Endometrial microvascular endothelial cells (primary cell): ENCODE results near the gene TMEM150C. TPM values are rescaled to one million over a fixed set of nuclear protein-coding genes. Genes with fewer than 3 reads are reported as not detected.

ENCODE experiments used
- in situ Hi-C: cut with HindIII; loops from 2 replicates; pipeline ENCODE4 v1.10.0; 2017; ENCODE audit warnings: low sequenced_read_pairs, low pct_unique_long_range_greater_than_20kb; ENCODE audit errors: inconsistent ontology term
- total RNA-seq: library from RNA; depleted of rRNA; stranded (reverse); fragments of >200 nt; gene quantifications from one replicate; pipeline ENCODE4 v1.2.3, GENCODE V29; 2015; ENCODE audit errors: inconsistent ontology term

TMEM150C gene
- total RNA-seq: 0.93 TPM

DNA sequence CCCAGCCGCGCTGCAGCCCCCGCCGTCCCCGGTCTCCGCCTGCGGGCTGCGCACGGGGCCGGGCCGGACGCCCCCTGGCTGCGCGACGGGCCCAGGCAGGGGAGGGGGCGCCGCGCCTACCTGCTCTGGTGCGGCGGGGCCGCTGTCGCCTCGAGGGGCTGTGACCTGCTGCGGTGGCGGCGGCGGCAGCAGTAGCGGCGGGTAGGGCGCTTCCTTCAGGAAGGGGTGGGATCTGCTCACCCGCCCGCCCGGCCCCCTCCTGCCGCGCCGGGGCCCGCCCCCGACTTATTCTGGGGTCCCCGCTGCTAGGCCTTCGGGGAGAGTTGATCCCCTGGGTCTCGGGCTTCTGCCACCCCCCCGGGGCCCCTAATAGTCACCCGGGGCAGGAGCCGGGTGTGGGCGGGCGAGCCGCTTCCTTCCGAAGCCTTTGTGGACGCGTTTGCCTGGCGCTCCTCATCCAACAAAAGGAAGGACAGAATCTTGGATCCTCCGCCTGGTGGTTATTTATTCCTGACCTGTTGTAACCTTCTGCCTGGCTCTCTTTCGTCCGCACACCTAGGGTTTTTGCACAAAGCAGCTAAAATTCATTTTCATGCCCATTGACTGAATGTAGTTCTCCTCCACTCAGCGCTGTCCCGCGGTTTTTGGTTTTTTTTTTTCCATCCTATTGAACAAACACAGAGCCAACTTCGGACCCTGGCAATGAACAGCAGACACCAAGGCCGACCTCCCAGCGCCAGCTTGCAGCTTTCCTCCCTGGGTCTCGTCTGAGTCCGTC is at the start of gene TMEM150C:
Gene TMEM150C, minus strand, starts transcription at position 203 of the 778 bp plus-strand sequence. CDS start 57,331 bp downstream, outside the sequence.
- in situ Hi-C loops: no loop called here

DNA sequence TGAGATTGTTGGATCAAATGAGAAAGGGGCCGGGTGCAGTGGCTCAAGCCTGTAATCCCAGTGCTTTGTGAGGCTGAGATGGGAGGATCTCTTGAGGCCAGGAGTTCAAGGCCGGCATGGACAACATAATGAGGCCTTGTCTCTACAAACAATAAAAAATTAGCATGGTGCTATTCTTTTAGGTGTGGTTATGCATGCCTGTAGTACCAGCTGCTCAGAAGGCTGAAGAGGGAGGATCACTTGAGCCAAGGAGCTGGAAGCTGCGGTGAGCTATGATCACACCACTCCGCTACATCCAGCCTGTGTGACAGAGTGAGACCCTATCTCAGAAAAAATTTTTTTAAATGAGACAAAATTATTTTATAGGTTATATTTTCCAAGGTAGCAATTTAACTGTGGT is 49.7 kb upstream of the TMEM150C start:
- in situ Hi-C loops: no loop called here

DNA sequence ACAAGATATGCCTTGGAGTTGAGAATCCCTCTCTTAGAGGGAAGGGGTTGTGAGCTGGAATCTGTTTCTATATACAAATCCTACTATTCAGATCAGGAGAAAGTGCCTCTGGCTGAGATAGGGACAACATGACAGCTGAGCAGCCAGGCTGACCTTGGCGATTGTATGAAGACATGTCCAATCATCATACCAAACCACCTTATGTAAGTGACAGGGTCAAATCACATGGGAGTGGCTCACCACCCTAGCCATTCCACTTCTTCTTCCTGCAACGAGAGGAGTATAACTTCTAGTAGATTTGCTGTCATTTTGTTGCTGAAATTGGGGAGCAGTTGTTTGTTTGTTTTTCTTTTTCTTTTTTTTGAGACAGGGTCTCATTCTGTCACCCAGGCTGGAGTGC is 48.3 kb upstream of the TMEM150C start:
- in situ Hi-C loops: no loop called here

DNA sequence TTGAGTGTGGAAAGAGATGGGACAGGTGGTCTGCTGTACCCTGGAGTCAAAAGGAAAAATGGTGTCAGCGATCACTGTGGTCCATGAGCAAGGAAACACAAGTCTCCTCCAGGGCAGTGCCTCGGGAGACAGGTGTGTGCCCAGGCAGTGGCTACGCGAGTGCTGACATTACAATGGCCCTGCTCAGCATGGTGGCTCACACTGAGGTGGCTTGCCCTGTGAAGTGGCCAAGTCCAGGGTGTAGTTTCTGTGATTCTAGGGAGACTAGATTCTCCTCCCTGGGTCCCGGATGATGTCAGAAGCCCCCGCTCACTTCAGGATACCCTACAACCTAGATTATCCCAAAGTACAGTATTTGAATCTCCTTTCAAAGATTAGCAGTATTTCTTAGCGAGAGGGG is 44.8 kb upstream of the TMEM150C start:
- in situ Hi-C loops: no loop called here

DNA sequence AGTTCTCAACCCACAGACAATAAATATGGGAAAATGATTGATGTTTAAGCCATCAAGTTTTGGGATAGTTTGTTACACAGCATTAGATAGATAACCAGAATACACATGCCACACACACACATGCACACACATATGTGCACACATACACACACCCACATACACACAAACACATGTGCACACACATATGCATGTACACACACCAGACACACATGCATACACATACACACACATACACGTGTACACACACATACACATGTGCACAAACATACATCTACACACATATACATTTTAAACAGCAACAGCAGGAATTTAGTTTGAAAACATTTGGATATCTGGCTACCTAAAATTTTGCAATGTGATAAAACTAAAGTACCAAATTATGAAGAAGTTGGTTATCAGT is 42.7 kb upstream of the TMEM150C start:
- in situ Hi-C loops: no loop called here

DNA sequence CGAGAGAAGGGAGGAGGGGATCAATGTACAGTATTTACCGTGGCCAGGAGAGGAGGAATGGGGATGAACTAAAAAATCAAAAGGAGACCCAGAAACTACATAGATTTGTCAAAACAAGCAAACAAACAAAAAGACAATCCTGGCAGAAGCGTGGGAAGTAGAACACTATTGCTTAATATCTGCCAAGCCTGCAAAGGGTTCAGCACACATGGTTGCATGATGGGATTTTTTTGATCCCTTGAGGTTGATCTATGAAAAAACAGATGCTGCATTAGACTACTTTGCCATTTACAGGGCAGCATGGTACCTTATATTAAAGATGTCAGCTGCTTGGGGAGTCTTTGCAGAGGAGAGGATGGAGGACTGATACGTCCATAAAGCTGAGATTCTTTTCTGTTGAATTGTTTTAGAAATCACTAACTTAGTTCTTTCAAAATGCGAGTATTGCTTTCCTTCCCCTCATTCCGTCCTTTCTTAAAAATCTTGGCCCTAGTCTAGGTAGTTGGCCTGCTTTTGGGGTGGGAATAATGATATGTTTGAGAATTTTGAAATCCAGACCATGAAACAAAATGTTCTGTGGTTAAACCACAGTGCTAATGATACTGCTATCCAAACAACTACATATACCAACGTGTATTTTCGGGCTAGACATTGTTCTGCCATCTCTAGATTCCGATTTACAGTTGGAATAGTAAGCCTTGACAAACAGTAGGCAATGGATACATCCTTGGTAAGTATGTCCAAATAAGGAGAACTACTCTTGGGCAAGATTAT is 39.6 kb upstream of the TMEM150C start:
- in situ Hi-C loops: no loop called here

DNA sequence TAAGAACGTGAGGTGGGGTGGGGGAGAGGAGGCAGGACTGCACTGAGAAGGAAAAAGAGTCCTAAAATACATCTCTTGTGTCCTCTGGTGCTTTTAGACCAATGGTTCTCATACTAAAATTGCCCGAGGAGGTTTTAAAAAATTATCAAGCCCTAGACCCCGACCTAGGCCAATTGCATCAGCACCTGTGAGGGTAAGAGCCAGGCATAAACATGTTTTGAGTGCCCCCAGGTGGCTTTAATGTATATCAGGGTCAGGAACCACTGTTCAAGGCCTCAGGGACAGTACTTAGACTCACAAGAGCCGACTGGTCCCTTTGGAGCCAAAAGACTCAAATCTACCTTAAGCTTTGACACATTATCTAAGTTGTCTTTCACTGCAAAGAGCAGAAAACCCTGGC is 37.5 kb upstream of the TMEM150C start:
- in situ Hi-C loops: no loop called here

DNA sequence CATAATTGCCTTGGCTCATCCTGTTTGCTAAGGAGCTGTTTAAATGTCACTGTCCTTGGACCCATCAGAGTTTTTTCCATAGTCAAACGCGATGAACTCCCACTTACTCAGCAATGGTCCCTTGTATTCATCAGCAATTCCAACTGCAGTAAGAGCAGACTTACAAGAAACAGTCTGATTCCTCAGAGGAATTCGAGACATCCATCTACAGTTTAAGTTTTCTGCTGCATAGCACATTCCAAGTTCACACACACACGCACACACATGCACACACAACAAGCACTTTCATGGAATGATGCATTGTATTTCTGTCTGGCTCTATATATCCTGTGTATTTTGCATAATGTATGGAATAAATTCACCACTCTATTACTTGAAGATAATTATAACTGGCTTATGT is 32.7 kb upstream of the TMEM150C start:
- in situ Hi-C loops: no loop called here

DNA sequence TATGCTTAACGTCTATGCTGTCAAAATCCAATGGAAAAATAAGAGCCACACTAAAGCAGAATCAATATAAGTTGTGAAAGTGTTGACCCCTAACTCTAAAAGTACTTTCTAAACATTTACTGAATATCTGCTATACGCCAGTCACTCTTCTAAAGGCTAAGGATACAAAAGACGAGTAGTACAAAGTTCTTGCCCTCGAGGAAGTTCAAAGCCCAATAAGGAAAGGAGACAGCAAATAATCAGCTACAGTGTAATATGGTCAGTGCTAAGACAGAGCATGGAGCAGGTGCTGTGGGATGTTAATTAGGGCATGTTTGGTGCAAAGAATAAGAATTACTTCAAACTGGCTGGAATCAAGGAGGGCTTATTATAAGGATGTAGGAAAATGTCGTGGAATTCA is 31.6 kb upstream of the TMEM150C start:
- in situ Hi-C loops: no loop called here

DNA sequence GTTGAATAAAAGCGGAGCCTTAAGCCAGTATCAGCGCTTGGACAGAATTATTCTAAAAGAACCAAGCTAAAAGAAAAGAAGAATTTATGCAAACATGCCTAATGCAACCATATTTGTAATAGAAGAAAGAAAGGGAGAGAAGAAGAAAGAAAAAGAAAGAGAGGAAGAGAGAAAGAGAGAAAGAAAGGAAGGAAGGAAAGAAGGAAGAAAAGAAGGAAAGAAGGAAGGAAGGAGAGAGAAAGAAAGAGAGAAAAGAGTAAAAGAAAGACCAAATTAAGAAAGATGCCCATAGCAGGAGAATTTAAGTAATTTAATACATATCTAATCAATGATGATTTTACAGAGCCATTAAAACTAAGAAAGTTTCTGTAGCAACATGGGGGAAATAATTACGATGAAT is 30.9 kb upstream of the TMEM150C start:
- in situ Hi-C loops: no loop called here

DNA sequence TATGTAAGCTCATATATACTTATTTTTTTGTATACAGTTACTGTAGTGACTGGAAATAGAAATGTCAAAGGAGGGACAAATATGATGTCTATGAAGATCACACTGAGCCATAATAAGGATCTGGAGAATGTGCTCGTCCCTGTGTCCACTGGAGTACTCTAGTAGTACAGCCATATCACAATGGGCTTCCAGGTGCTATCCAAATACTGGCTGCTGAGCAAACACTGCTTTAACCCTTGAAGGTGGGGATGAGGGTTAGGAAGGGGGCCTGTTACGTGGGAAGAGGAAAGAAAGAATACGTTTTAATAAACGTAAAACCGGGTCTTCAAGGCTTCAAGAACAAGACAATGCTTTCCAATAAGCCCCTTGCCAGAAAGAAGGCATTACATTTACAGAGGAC is 29.8 kb upstream of the TMEM150C start:
- in situ Hi-C loops: no loop called here

DNA sequence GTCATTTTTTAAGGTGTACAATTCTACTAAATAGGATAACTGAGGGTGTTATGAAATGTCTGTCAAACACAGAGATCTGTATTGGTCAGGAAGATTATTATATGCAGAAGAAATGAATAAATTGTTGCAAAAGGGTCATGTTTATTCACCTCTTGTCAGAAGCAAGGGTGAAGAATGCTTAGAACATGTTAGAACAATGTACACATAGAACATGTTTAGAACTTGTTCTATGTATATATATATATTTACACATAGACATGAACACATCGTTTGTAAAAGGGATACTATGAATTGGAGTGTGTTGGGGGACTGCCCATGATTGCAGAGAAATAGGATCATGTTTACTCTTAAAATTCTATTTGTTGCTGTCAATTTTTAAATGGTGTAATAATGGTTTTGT is 28.0 kb upstream of the TMEM150C start:
- in situ Hi-C loops: no loop called here

DNA sequence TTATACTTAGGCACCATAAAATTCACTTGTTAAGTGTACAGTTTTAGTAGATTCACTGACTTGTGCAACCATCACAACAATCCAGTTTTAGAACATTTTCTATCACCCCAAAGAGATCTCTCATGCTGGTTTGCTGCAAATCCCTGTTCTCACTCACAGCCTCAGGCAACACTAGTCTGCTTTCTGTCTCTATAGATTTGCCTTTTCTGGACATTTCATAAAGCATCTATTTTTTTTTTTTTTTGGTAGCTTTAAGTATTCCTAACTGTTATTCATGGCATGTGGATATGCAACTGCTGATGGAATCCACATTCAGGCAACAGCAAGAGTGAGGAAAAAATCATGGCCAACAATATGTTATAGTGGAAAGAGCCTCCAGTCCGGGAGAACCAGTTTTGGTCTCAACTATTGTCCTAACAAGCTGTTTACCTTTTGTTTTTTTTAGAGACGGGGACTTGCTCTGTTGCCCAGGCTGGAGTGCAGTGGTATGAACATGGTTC is 27.0 kb upstream of the TMEM150C start:
- in situ Hi-C loops: no loop called here

DNA sequence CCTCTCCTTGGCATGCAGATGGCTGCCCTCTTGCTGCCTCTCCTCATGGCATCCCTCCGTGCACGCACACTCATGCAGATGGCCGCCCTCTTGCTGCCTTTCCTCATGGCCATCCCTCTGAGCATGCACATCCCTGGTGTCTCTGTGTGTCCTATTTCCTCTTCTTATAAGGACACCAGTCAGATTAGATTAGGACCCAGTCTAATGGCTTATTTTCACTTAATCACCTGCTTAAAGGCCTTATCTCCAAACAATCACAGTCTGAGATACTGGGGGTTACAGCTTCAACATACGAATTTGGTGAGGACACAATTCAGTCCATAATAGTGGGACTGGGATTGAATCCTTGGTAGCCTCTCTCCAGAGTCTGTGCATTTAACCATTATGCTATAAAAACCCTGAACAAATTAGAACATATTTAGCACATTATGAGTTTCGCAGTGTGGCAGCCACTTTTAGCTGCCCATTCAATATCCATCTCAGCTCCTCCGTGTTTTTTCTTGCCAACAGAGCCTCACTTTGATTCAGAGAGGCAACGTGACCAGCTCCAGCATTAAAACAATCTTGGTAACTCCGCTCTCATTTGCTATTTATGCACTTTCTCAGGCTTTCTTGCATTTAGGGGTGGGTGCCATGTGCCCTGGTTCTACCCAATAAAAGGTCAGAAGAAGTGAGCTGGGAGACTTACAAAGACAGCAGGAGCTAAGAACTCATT is 26.2 kb upstream of the TMEM150C start:
- in situ Hi-C loops: no loop called here

DNA sequence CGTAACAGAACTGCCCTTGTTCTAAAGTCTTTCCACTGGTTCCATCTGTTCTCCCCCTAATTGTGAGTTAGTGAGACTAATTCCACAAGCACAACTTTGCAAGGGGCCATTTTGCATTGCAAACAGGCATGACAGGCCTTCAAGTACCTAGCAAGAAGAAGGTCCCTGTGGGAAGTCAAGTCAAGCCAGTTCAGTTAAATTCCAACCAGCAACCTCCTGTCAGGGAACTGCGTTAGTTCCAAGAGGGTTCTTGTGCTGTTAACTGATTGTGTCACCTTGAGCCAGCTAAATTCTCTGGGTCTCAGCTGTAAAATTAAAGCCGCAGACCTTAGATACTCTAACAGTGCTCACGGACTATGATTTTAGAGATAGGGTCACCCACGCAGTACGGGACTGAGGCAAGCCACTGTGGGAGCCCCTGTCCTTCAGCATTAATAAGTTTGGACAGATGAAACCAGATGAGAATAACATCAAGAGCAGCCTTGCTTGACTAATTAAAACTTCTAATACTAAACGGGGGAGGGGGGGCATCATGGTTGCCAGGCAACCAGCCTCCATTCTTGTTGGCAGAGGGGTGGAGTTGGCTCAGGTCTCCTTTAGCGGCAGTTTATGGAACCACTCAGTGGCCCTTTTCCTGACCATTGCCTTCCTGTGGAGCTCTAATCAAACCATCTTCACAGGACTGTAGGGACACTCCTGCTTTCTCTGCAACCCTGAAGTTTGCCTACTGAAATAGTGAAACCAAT is 24.1 kb upstream of the TMEM150C start:
- in situ Hi-C loops: no loop called here

DNA sequence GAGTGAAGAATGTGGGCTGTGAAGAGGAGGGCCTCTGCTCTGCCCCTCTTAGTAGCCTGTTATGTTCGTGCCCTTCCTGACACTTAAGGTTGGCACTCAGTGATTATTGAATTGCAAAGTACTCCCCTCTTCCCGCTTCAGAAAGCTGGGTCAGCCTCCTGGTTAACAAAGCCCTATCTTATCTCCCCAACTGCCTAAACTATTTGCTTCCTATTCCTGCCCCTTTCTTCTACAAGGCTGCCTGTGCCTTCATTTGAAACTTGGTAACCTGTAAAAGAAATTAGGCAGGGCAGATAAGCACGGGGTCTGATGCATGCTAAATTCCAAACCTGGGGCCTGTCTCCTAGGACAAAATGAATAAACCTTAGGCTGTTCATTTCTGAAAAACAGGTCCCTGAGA is 23.1 kb upstream of the TMEM150C start:
- in situ Hi-C loops: no loop called here

DNA sequence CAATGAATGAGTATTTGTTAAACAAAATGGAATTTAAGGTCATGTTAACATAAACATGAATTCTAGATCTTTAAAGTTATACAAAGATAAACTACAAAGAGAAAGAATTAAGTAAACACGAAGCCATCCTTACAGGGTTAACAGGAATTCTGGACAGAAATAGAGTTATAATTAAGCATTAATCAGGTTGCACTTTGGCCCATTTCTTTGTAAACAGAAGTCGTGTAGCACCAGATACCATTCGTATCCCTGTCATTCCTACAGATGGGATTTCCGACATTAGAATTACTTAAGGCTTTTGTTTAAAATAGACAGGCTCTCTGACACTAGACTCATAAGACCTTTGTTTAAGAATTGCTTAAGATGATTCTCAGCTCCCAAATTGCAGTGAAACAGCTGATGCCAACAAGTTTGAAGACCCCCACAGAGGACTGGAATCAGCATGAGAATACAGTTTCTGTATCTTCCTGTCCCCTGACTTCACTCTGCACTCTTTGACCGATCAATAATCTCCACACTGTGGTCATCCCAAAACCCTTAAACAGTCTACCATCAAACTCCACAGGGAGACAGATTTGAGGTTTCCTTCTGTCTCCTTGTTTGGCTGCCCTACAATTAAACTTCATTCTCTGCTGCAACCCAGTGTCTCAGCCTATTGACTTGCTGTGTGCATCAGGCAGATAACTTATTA is 22.3 kb upstream of the TMEM150C start:
- in situ Hi-C loops: no loop called here

DNA sequence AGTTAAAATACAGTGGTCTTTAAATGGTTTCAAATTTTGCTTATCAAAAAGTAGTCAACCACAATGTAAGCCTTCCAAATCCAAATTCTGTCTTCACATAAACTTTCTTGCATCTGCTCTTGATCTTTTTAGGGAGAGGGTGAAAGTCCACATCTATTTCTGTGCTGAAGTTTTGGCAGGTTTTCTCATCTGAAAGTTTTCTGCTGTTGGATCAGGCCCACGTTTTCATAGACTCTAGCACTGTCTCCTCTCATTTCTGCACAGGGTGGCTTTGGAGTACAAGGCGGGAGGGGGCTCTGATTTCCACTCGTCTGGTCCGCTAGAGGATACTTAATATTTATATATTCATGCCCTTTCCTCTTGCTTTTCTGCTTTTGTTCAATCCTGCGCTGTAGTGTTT is 18.1 kb upstream of the TMEM150C start:
- in situ Hi-C loops: no loop called here
